Urothelium cell line (cell line): ENCODE results near the gene RNF126.
"Not testable (repeated sequence)": the region's sequence is repeated elsewhere in the genome, so short reads cannot be mapped to it uniquely, and the experiment has no call there.

ENCODE experiments used
- DNase-seq: peaks from one replicate; pipeline ENCODE4 v3.0.0; 2011; ENCODE audit warnings: low spot score, mixed read lengths
- FAIRE-seq: peaks from 2 replicates; lab custom pipeline; 2011; peaks lifted over from hg19 to GRCh38; lab: Jason Lieb, UNC

The RNF126 gene

DNA sequence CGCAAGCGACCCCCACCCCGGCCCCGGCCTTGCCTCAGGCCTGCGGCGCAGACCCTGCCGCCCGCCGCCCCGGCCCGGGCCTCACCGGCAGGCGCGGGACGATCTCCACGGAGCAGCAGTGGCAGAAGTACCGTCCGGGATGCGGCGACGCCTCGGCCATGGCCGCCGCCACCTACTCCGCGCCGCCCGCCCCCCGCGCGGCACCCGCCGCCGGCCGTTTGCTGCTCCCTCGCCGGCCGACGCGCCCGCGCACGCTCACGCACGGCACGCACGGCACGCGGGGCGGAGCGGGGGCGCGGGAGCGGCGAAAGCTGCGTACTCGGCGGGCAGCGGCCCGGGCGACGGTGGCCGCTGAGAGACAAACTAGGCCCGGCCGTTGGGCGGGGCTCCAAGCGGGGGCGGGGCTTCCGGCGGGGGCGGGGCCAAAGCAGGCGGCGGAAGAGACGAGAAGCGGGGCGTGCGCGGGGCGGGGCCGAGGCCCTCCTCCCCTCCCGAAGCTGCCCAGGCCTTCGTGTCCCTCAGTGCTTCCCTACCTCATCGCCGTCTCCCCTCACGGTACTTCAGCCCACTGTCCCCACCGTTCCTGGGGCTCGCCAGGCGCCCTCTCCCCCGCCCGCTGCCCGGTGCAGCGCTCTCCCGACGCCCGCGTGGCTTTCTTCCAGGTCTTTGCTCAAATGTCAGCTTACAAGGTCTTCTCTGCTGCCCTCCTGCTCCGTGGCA is at the start of gene RNF126:
Gene RNF126, minus strand, starts transcription at position 253 of the 720 bp plus-strand sequence. Its CDS starts 93 bp downstream, at position 160.
- peak; percentile 90 for DNase-seq
- FAIRE-seq: peak; percentile 75

DNA sequence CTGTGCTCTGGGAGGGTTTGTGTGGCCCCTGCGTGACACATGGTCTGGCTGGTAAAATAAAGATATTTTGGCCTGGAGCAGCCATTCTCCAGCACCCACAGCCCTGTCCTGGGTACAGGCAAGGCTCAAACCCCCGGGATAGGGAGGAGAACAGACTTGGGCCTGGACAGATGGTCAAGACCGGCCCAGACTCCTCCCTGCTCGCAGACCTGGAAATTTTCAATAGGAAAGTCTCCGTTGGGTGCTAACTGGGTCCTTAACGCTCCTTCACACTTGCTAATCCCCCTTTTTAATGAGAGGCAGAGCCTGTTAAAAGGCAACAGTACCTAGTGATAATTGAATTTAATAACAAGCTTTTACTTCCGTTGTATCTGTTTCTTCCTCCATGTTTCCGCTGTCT is 48.2 kb upstream of the RNF126 start:
- DNase-seq: no peak
- no peak for FAIRE-seq

DNA sequence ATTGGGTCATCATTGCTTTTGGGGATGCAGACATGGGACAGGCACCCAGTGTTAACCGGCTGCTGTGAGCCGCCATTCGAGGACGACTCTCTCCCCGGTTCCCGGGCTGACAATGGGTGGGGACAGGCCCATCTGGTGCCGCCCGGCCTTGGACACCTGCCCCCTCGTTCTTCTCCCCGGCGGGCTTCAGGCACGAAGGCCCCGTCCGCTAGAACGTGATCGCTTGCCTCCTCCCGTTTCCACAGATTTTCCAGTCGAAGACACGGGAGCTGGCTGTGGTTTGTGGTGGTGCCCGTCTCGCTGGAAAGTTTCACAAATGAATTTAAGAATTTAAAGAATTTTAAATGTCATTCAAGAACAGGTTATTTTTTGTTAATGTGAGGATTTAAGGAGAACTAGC is 47.8 kb upstream of the RNF126 start:
- DNase-seq (no peak), FAIRE-seq (no peak)

DNA sequence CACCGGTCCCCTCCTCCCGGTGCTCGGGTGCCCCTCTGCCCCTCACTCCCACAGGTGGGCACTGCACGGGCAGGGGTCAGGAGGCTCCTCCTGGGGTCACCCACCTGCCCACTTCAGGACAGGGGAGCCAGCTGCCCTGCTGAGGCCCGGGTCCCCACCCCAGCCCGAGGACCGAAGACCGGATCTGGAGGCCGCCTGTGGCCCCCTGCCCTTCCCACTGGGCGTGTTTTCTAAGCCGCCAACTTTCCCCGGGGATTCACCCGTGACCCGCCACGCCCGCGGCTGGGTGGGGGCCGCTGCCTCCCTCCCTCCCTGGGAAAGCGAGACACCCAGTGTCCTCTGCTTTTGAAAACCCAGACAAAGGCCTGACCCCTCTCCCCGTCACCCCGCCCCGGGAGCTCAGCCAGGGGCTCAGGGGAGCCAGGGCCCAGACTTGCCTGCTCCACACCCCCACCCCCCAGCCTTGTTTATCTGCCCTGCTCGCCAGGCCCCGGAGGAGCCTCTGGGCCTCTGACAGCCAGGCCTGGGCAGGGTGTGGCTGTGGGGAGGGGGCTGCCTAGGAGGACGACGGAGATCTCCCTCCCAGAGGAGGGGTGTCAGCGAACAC is 47.1 kb upstream of the RNF126 start:
- no peak for FAIRE-seq

DNA sequence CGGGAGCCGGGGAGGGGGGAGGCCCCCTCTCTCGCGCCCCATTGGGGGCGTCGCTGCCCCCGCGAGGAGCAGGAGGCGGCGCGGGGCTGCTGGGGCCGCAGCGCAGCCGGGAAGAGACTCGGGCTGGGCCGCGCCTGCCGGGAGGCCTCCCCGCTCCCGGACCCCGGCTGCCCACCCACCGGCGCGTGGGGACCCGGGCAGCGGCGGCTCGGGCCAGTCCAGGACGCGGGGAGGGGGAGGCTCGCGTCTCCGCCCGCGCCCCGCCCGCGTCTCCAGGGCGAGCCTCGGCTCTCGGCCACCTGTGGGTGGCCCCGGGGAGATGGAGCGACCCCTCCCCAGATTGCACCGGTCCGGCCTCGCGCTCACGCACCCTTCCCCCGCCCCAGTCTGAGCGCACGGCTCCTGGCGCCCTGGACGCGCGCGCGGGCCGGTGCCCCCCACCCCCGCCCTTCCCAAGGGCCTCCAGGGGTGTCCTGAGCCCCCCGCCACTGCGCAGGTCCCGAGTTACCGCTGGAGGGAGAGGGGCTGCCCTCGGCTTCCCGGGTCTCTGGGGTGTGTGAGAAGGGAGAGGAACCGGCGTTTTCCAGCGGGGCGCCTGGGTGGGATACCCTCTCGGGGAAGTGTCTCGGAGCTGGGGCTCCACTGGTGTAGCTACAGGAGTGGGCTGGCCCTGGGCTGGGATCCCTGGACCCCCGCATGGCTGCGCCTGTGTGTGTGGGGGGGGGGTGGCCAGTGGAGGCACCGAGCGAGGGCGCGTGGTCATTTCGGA is 46.4 kb upstream of the RNF126 start:
- DNase-seq (no peak), FAIRE-seq (no peak)

More for the DNA sequence above, 47.1 kb upstream of the RNF126 start:
- no peak for DNase-seq

DNA sequence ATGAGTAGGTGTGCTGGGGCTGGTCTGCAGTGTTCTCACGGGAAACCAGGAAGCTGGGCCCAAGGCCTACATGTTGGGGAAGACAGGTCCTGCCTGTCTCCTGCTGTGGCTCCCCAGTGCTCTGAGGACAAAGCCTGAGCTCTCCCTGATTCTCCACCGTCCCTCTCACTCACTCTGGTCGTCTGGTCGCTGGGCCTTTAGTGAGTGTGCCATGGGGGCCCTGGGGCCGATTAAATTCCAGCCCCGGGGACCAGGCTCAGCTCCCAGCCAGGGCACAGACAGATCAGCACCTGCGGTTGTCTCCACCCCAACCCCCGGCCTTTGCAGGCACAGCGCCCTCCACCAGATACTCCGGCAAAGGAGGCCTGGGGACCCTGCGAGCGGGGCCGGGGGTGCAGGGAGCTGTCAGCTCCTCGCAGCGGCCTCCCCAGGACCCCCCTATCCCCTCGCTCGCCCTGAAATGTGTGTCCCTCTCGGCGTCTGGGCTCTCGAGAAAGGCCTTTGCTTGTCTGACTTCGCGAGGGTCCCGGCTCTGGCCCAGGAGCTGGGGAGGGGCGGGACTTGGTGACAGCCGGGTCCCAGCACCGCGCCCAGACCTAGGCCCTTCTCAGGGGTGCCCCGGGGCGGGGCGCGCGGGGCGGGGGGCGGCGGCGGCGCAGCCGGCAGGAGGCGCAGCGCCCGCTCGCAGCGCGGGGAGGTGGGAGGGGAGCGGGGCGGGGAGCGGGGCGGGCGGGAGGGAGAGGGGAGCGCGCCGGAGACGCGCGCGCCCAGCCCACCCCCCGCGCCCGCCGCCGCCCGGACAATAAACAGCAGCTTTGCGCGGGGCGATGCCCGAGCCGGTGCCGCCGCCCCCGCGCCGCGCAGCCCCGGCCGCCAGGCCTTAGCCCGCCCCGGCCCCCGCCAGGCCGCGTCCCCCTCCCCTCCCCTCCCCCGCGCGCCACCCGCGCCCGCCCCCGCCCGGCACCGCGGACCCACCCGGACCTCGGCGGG is 45.4 kb upstream of the RNF126 start, which contains the start of gene PALM:
Gene PALM, plus strand, starts transcription at position 782 of the 990 bp plus-strand sequence. CDS start 212 bp downstream, outside the sequence.
- no peak for FAIRE-seq

DNA sequence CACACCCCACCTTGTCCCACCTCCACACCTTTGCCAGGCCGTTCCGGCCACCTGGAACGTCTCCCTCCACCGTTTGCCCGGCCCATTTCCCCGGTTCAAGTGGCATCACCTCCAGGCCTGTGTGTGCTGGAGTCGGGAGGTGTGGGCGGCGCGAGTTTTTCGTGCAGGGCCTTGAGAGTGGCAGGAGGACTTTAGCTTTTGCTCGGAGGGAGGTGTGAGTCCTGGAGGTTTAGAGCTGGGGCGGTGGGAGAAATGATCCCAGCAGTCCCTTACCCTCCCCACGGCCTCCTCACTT is 41.4 kb upstream of the RNF126 start:
- no peak for DNase-seq

More for the DNA sequence above, 45.4 kb upstream of the RNF126 start, which contains the start of gene PALM:
- peak; percentile 58 for DNase-seq

DNA sequence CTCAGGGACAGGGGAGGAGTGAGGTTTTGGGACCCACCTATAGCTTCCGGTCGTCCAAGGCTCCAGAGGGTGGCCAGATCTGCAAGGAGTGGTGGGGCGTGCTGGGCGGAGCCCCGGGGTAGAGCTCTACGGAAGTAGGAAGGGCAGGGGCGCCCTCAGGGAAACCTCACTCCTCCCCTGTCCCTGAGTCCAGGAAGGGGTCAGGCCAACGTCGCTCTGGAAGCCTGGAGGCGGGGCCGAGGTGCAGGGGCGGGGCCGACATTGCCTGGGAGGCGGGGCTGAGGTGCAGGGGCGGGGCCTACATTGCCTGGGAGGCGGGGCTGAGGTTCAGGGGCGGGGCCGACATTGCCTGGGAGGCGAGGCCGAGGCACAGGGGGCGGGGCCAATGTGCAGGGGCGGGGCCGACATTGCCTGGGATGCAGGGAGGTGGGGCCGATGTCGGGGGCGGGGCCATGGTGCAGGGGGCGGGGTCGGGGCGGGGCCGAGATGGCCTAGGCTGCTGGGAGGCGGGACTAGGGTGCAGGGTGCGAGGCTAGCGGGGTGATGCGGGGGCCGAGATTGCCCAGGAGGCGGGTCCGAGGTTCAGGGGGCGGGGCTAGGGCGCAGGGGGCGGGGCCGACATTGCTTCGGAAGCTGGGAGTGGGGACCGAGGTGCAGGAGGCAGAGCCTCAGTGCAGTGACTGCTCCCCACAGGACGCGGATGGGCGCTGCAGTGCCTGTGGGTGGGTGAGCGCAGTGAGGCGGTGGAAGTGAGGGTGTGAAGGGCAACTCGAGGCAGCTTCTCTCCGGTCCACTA is 40.8 kb upstream of the RNF126 start:
- no peak for FAIRE-seq
- peak; percentile 41 for DNase-seq

More for the DNA sequence above, 41.4 kb upstream of the RNF126 start:
- no peak for FAIRE-seq

DNA sequence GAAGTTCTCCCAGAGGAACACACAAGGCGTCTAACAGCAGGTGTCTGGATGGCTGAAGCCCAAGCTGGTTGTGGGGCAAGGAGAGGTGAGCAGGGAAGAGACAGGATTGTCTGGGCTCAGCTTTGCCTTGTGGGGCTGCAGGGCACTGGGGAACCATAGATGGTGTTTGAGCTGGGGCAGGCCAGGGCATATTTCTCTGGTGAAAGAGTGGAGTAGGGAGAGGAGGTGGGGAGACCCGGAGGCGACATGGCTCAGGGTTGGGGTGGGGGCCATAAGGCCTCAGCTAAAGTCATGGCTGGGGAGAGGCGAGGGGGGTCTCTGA is 40.3 kb upstream of the RNF126 start:
- FAIRE-seq (no peak), DNase-seq (no peak)

DNA sequence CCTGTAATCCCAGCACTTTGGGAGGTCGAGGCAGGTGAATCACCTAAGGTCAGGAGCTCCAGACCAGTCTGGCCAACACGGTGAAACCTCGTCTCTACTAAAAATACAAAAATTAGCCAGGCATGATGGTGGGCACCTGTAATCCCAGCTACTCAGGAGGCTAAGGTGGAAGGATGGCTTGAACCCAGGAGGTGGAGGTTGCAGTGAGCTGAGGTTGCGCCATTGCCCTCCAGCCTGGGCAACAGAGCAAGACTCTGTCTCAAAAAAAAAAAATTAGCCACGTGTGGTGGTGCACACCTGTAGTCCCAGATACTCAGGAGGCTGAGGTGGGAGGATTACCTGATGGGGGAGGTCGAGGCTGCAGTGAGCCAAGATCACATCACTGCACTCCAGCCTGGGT is 39.8 kb upstream of the RNF126 start:
- FAIRE-seq, DNase-seq: not testable (repeated sequence)

DNA sequence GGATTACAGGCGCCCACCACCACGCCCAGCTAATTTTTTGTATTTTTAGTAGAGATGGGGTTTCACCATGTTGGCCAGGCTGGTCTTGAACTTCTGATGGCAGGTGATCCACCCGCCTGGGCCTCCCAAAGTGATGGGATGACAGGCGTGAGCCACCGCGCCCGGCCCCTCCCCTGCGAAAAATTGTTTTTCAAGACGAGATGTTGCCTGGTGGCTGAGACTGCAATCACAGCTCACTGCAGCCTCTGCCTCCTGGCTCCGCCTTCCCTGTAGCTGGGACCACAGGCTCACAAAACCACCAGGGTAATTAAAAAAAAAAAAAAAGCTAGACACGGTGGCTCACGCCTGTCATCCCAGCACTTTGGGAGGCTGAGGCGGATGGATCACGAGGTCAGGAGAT is 36.9 kb upstream of the RNF126 start:
- DNase-seq: not testable (repeated sequence)

DNA sequence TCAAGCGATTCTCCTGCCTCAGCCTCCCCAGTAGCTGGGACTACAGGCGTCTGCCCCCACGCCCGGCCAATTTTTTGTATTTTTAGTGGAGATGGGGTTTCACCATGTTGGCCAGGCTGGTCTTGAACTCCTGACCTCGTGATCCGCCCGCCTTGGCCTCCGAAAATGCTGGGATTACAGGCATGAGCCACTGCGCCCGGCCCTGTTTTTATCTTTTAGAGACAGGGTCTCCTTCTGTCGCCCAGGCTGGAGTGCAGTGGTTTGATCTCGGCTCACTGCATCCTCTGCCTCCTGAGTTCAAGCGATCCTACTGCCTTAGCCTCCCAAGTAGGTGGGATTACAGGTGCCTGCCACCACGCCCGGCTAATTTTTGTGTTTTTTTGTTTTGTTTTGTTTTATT is 35.5 kb upstream of the RNF126 start:
- DNase-seq, FAIRE-seq: not testable (repeated sequence)

More for the DNA sequence above, 36.9 kb upstream of the RNF126 start:
- FAIRE-seq: not testable (repeated sequence)

DNA sequence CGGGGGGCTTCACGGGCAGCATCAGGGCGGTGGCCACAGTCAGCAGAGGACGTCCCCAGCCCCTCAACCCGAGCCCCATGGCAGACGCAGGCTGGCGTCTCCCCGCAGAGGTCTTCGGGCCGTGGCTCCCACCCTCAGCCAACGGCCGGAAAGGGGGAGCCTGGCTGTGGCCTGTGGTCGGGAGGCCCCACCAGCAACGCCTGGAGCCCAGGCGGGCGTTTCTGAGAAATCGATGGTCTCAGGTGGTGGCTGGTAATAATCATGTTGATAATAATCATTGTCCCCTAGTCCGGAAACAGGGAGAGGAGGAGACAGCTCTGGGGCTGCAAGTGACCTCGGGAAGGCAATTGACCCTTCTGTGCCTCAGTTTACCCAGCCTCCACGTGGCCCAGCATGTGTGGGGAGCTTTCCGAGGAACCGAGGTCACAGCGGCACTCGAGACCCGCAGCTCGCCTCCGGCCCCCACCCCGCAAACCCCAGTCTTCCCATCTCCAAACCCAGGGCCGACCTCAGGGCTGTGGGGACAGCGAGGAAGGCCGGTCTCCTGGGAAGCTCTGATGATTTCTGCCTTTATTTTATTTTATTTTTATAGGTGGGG is 32.4 kb upstream of the RNF126 start, which contains the start of gene PRSS57:
Gene PRSS57, minus strand, starts transcription at position 101 of the 598 bp plus-strand sequence. Its CDS starts 22 bp downstream, at position 79.
- DNase-seq (no peak), FAIRE-seq (no peak)

DNA sequence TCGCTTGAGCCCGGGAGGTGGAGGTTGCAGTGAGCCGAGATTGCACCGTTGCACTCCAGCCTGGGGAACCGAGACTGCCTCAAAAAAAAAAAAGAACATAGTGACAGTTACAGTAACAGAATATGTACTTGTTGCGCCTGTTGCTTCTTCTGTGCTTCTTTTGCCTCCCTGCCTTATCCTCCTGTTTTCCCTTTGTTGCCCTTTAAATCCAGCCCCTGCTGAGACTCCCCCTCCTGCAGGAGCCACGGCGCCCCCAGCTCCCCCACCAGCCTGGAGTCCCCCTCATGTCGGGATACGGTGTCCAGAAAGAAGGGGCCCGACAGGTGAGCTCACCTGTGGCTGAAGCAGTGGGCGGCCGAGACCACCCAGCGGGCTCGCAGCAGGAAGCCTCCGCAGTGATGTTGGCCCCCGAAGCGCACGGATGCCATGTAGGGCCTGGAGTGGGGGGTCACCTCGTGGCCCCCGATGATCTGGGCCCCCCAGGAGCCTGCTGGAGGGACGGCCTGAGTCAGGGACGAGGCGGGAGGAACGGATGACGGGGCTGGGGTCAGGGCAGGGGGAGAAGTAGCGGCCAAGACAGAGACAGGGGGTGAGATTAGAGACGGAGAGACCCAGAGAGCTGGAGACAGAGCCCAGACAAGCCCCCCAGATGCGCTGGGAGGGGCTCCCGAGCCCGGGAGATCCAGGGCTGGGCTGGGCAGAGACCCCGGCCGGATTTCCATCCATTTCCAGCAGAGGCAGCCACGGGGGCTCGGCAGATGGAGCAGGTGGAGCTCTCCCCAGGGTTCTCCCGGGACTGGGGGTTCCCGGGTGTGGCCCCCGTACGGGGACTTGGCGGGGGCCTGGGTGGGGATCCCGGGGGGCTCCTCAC is 31.7 kb upstream of the RNF126 start:
- no peak for FAIRE-seq

DNA sequence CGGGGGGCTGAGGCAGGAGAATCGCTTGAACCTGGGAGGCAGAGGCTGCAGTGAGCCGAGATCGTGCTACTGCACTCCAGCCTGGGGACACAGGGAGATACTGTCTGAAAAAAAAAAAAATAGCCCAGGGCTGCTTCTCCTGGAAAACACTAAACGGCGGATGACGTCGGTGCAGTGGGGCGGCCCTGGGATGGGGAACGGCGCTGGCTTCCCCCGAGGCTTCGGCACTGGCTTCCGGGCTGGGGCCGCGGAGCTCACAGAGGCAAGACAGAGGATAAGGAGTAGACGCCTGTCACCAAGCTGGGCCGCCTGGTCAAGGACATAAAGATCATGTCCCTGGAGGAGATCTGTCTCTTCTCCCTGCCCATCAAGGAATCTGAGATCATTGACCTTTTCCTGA is 27.2 kb upstream of the RNF126 start:
- FAIRE-seq (no peak), DNase-seq (no peak)

More for the DNA sequence above, 31.7 kb upstream of the RNF126 start:
- no peak for DNase-seq

DNA sequence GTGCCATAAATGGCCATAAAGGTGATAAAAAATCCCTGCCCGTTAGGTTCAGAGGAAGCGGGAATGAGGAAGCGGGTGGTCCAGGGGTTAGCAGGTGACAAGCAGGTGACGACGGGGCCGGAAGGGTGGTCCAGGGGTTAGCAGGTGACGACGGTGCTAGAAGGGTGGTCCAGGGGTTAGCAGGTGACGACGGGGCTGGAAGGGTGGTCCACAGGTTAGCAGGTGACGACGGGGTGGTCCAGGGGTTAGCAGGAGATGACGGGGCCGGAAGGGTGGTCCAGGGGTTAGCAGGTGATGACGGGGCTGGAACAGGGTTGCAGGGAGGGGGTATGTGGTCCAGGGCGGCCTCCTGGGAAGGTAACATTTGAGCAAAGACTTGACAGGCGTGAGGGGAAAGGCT is 26.0 kb upstream of the RNF126 start:
- DNase-seq: no peak

DNA sequence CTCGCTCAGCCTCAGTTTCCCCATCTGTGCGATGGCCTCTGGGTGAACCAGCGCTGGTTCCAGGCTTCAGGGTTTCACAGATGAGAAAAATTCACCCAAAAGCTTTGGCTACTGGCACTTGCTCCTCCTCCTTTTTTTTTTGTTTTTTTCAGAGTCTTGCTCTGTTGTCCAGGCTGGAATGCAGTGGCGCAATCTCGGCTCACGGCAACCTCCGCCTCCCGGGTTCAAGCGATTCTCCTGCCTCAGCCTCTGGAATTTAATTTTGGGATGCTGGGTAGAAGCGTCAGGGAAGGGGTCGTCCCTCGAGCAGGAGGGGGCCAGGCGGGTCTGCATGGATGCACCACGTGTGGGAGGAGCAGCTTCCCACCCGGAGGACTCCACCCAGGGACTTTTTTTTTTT is 25.2 kb upstream of the RNF126 start:
- DNase-seq: no peak
- no peak for FAIRE-seq

More for the DNA sequence above, 26.0 kb upstream of the RNF126 start:
- FAIRE-seq: no peak

DNA sequence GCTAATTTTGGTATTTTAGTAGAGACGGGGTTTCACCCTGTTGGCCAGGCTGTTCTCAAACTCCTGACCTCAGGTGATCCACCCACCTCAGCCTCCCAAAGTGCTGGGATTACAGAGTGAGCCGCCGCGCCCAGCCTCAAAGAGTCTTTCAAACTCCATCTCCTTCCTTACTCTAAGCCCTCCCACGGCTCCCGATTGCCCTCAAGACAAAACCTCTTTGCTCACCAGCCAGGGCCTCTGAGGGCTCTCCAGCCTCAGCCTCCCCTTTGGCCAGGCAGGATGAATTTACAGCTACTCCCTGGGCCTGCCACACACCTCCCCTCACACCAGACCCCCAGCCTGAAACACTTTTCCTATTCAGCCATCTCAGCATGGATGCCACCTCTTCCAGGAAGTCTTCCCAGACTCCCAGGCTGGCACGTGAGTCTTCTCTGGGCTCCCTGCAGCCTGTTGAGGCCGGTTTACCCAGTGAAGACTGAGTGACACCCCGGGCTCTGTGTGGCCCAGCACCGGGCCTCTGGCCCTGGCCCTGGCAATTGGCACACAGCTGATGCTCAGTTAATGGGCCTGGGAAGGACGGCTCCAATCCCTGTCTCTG is 24.7 kb upstream of the RNF126 start:
- no peak for DNase-seq
- no peak for FAIRE-seq
